Neuronal stem cell (in vitro differentiated cells): Measurements from ENCODE around the gene TPRKB.
"Not testable (repeated sequence)": the region's sequence is repeated elsewhere in the genome, so short reads cannot be mapped to it uniquely, and the experiment has no call there.

Experiments
- DNase-seq: peaks from one replicate; pipeline ENCODE4 v3.0.0-alpha.2; 2013; ENCODE audit warnings: low spot score
- H2AFZ ChIP-seq: one replicate; pipeline ENCODE4 v1.6.1; 2013; ENCODE audit warnings: mild to moderate bottlenecking, low read length, inconsistent platforms
- H2AK5ac ChIP-seq: 2 replicates; pipeline ENCODE4 v1.6.1; 2013; ENCODE audit warnings: low read depth, mild to moderate bottlenecking, inconsistent platforms, low read length, moderate library complexity, mixed read lengths
- H2BK120ac ChIP-seq: 2 replicates; pipeline ENCODE4 v1.6.1; 2013; ENCODE audit warnings: low read depth, mild to moderate bottlenecking, inconsistent platforms, low read length, moderate library complexity, mixed read lengths
- H2BK12ac ChIP-seq: one replicate; pipeline ENCODE4 v1.6.1; 2013; ENCODE audit warnings: low read length, inconsistent platforms
- H2BK15ac ChIP-seq: 2 replicates; pipeline ENCODE4 v1.6.1; 2013; ENCODE audit warnings: mild to moderate bottlenecking, low read length, inconsistent platforms, mixed read lengths
- H2BK5ac ChIP-seq: one replicate; pipeline ENCODE4 v1.6.1; 2013; ENCODE audit warnings: inconsistent platforms, mild to moderate bottlenecking, low read length, moderate library complexity
- H3K14ac ChIP-seq: one replicate; pipeline ENCODE4 v1.6.1; 2013; ENCODE audit warnings: low read length, inconsistent platforms
- H3K18ac ChIP-seq: 2 replicates; pipeline ENCODE4 v1.6.1; 2013; ENCODE audit warnings: low read length, inconsistent platforms
- H3K23ac ChIP-seq: 2 replicates; pipeline ENCODE4 v1.6.1; 2013; ENCODE audit warnings: low read depth, mild to moderate bottlenecking, mixed read lengths, low read length, inconsistent platforms; ENCODE audit not compliant: poor library complexity
- H3K27ac ChIP-seq: replicated peaks from 3 replicates; pipeline ENCODE4 v1.5.1; 2013; ENCODE audit warnings: low read length, inconsistent platforms
- H3K27me3 ChIP-seq, 3 experiments: 2 replicates each; pipeline ENCODE4 v1.6.1; 2013; ENCODE audit warnings: low read length in 3 of 3, mild to moderate bottlenecking in 2 of 3, inconsistent platforms in 1 of 3, low read depth in 1 of 3, mixed read lengths in 1 of 3, moderate library complexity in 1 of 3; ENCODE audit not compliant: control insufficient read depth in 3 of 3, insufficient read depth in 3 of 3
- H3K36me3 ChIP-seq, 2 donors: replicated peaks in 1 of 2; 2 replicates each; pipeline ENCODE4 v1.6.1; 2013; ENCODE audit warnings: low read length in 2 of 2; ENCODE audit not compliant: control insufficient read depth in 2 of 2, insufficient read depth in 2 of 2
- H3K4ac ChIP-seq: 2 replicates; pipeline ENCODE4 v1.6.1; 2013; ENCODE audit warnings: inconsistent platforms, mild to moderate bottlenecking, low read length, moderate library complexity
- H3K4me1 ChIP-seq, 2 donors: 1 replicate in 1 of 2; 2 replicates in 1 of 2; pipeline ENCODE4 v1.6.1; 2013; ENCODE audit warnings: low read length in 2 of 2, low read depth in 1 of 2; ENCODE audit not compliant: control insufficient read depth in 2 of 2, insufficient read depth in 1 of 2
- H3K4me2 ChIP-seq: one replicate; pipeline ENCODE4 v1.6.1; 2013; ENCODE audit warnings: mild to moderate bottlenecking, low read length, inconsistent platforms; ENCODE audit not compliant: insufficient read depth, poor library complexity, severe bottlenecking
- H3K4me3 ChIP-seq, 2 donors: 2 replicates each; pipeline ENCODE4 v1.5.1; 2013; ENCODE audit warnings: low read length in 2 of 2, mild to moderate bottlenecking in 2 of 2, inconsistent platforms in 1 of 2, moderate library complexity in 1 of 2
- H3K79me1 ChIP-seq: one replicate; pipeline ENCODE4 v1.6.1; 2013; ENCODE audit warnings: low read depth, mild to moderate bottlenecking, inconsistent platforms, low read length, moderate library complexity
- H3K9ac ChIP-seq: one replicate; pipeline ENCODE4 v1.6.1; 2013; ENCODE audit warnings: mild to moderate bottlenecking, low read depth, low read length, inconsistent platforms; ENCODE audit not compliant: poor library complexity
- H3K9me3 ChIP-seq, 2 donors: replicated peaks in 1 of 2; 2 replicates each; pipeline versions ENCODE3 to v1.6.1; 2013; ENCODE audit warnings: low read length in 2 of 2, mild to moderate bottlenecking in 2 of 2, inconsistent platforms in 1 of 2, low read depth in 1 of 2, mixed read lengths in 1 of 2, moderate library complexity in 1 of 2; ENCODE audit not compliant: control insufficient read depth in 2 of 2, insufficient read depth in 1 of 2
- H4K8ac ChIP-seq: one replicate; pipeline ENCODE4 v1.6.1; 2013; ENCODE audit warnings: low read depth, mild to moderate bottlenecking, inconsistent platforms, low read length, moderate library complexity
- H4K91ac ChIP-seq: one replicate; pipeline ENCODE4 v1.6.1; 2013; ENCODE audit warnings: low read length, low read depth, mild to moderate bottlenecking, inconsistent platforms; ENCODE audit not compliant: poor library complexity
- WGBS, 2 donors: extraction: QIAGEN DNeasy Blood & Tissue Kit; methylation state at CpG; one replicate each; pipeline ENCODE4 v1.1.7; 2013; ENCODE audit warnings: missing lambda C conversion rate in 2 of 2, mixed read lengths in 1 of 2; ENCODE audit not compliant: insufficient read length in 2 of 2, insufficient replicate concordance in 1 of 2; ENCODE audit errors: extremely low coverage in 2 of 2; 5-methylcytosine and 5-hydroxymethylcytosine counted together

TPRKB gene

DNA sequence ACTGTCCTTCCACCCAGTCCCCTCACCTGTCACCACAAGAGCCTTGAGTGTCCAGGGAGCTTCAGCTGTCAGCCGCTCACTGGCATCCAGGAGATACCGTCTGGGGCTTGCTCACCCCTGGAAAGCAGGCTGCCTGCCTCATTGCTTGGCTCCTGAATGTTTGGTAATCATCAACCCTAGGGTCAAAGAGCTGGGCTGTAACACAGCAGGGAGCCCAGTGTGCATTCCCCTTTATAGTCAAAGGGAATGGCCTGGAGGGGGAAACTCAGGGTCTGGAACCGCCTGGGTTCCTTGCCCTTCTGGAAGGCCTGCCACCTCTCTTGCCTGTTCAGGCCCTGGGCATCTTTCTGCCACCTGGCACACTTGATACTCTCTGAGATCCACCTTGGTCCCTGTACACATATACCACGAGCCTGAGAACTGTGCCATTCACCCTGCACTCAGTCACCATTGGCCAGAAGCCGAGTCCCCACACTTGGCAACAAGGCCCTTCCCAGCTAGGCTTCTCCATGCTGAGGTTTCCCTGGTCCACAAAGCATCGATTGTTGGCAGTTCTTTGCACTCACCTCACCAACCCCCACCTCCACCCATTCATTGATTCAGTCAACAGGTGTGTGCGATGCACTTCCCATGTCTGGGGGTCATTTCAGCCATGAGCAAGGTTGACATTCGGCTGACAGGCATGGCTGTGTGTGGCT is 35.0 kb downstream of the TPRKB start:
- no peak overlapping the region for H4K91ac ChIP-seq
- WGBS, 2 donors = no CpG with 5 or more reads among the region's 8 CpGs
- no peaks in the 10 kb centered on the region for H3K36me3 ChIP-seq

DNA sequence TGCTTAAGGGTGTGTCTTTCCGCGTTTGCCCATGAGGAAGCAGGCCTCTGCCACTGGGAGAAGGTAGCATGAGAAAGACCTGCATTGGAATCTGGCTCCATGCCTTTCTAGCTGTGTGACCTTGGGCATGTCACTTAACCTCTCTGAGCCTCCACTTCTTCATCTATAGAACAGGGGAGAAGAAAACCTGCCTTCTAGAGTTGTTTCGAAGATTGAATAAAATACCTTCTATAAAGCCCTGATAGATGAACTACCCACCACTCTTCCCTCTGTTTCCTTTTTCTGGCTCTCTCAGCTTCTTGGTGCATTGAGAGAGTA is 35.7 kb downstream of the TPRKB start:
- not testable (repeated sequence) for H2AFZ ChIP-seq, H3K23ac ChIP-seq, H3K4me3 ChIP-seq, H3K79me1 ChIP-seq, H3K14ac ChIP-seq, H4K8ac ChIP-seq, H3K9ac ChIP-seq, H3K18ac ChIP-seq, H4K91ac ChIP-seq, H3K4me2 ChIP-seq, H3K27ac ChIP-seq, H2BK120ac ChIP-seq, H3K4me1 ChIP-seq, H2BK12ac ChIP-seq, H2AK5ac ChIP-seq, H3K4ac ChIP-seq, H2BK5ac ChIP-seq, H3K36me3 ChIP-seq, H2BK15ac ChIP-seq, DNase-seq, H3K9me3 ChIP-seq
- H3K27me3 ChIP-seq = peaks cover 0 to 21% (median 0%) of the 10 kb centered on the region in 3 experiments
- no CpG with 5 or more reads among the region's 3 CpGs for WGBS, 2 donors

More for the DNA sequence above, 35.0 kb downstream of the TPRKB start:
- Histone ChIP-seq H3K9ac (no peak overlapping the region), H2BK12ac (no peak overlapping the region), H3K4me3 (no peak overlapping the region), H2BK15ac (no peak overlapping the region), H2BK5ac (no peak overlapping the region), H3K14ac (no peak overlapping the region), H2AK5ac (no peak overlapping the region), H2BK120ac (no peak overlapping the region), H3K23ac (no peak overlapping the region), H3K4me1 (no peaks in the 10 kb centered on the region), H3K4ac (no peak overlapping the region), H2AFZ (no peak overlapping the region), H3K27me3 (peaks cover 0 to 27% (median 0%) of the 10 kb centered on the region in 3 experiments), H4K8ac (no peak overlapping the region), H3K18ac (no peak overlapping the region), H3K9me3 (peaks cover 2 to 4% of the 10 kb centered on the region in 2 donors), H3K27ac (no peak overlapping the region), H3K4me2 (no peak overlapping the region), H3K79me1 (no peaks in the 10 kb centered on the region)
- no peak for DNase-seq

DNA sequence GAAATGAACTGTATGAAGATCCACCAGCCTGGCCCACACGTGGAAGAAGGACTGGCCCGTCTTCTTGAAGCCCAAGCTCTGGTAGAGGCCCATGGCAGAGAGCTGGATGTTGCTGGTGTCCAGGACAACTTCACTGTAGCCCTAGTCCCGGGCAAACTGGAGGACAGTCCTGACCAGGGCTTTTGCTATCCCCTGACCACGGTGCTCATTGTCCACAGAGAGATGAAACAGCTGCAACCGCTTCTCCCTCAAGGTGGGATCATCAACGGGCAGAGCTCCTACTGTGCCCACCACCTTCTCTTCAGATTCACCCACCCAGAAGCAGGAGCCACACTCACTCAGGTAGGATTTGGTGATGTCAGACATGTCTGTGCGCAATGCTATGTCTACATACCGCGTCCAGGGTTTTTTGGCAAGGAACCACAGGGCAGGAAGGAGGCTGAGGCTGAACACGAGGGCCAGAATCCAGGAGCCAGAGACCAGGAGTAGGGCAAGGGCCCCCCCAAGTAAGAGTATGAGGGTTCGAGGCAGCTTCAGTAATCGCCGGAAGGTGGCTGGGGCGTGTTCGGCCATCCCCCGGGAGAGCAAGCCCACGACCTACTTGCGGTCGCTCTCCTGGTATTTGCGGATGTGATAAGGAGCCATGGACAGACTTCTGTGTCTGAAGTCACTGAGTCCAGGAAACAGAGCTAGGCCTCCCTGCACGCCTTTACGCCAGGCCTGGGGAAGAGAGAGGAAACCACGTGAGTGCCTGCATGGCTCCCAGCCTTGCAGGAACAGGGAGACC is 36.3 kb downstream of the TPRKB start:
- Histone ChIP-seq H3K18ac (no peak overlapping the region), H2BK120ac (no peak overlapping the region), H2BK15ac (no peak overlapping the region), H3K23ac (no peak overlapping the region), H3K36me3 (no peaks in the 10 kb centered on the region), H3K27me3 (peaks cover 0 to 16% (median 0%) of the 10 kb centered on the region in 3 experiments), H3K4ac (no peak overlapping the region), H3K14ac (no peak overlapping the region), H2AK5ac (no peak overlapping the region), H4K8ac (no peak overlapping the region), H2BK5ac (no peak overlapping the region), H3K9ac (no peak overlapping the region), H2AFZ (no peak overlapping the region), H4K91ac (no peak overlapping the region), H2BK12ac (no peak overlapping the region), H3K27ac (no peak overlapping the region), H3K9me3 (peaks cover 2 to 4% of the 10 kb centered on the region in 2 donors), H3K4me1 (no peaks in the 10 kb centered on the region), H3K4me2 (no peak overlapping the region), H3K79me1 (no peaks in the 10 kb centered on the region), H3K4me3 (no peak overlapping the region)
- no peak for DNase-seq
- no CpG with 5 or more reads among the region's 23 CpGs for WGBS, 2 donors

DNA sequence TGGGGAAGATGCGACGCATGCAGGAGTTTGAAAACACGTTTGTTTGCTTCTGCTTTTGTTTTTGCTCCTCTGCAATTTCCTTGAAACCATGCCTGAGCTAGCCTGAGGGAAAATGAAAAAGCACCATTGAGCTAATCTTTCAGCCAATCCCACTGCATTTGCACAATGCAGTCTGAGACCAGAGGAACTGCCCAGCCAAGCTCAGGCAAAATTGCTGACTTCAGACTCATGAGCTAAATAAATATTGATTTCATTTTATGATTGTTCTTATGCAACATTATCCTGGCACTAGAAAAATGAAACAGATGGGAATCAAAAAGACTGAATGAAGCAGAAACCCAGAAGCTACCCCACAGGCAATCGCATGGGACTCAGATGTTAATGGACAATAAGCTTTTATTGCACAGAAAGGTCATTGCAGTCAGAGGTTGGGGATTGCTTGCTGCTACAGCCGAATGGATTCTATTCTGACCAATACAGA is 37.0 kb downstream of the TPRKB start:
- Histone ChIP-seq H3K36me3 (no peaks in the 10 kb centered on the region), H3K79me1 (no peaks in the 10 kb centered on the region), H2BK12ac (no peak overlapping the region), H2AFZ (no peak overlapping the region), H3K27me3 (peaks cover 0 to 9% (median 0%) of the 10 kb centered on the region in 3 experiments), H3K27ac (no peak overlapping the region), H3K4ac (no peak overlapping the region), H2BK5ac (no peak overlapping the region), H2BK120ac (no peak overlapping the region), H3K4me1 (no peaks in the 10 kb centered on the region), H2AK5ac (no peak overlapping the region), H4K8ac (no peak overlapping the region), H2BK15ac (no peak overlapping the region), H3K4me2 (no peak overlapping the region), H3K4me3 (no peak overlapping the region), H4K91ac (no peak overlapping the region), H3K9ac (no peak overlapping the region), H3K23ac (no peak overlapping the region), H3K14ac (no peak overlapping the region), H3K9me3 (peaks cover 2 to 4% of the 10 kb centered on the region in 2 donors), H3K18ac (no peak overlapping the region)
- WGBS, 2 donors = no CpG with 5 or more reads among the region's 5 CpGs
- DNase-seq = no peak
